ENCODE data around the gene PBRM1.

Gene PBRM1

GRCh38 chr3:52568069-52568468 is 117.6 kb downstream of the PBRM1 start:
- DNase-seq = no peak

GRCh38 chr3:52563984-52564383 is 121.7 kb downstream of the PBRM1 start:
- DNase-seq = no peak

- DNase-seq = no peak
Observed at GRCh38 chr3:52561028-52561747, 124.5 kb downstream of the PBRM1 start.

GRCh38 chr3:52558436-52558835 is 127.3 kb downstream of the PBRM1 start:
- no peak for DNase-seq

GRCh38 chr3:52557011-52557960 is 128.4 kb downstream of the PBRM1 start:
- no peak for DNase-seq

- no peak for DNase-seq
Observed at GRCh38 chr3:52555056-52555455, 130.7 kb downstream of the PBRM1 start.

GRCh38 chr3:52554026-52554755 is 131.5 kb downstream of the PBRM1 start:
- DNase-seq = no peak

GRCh38 chr3:52552089-52552488 is 133.6 kb downstream of the PBRM1 start:
- DNase-seq = no peak

GRCh38 chr3:52551118-52551517 is 134.6 kb downstream of the PBRM1 start:
- no peak for DNase-seq

GRCh38 chr3:52547143-52547542 is 138.6 kb downstream of the PBRM1 start:
- DNase-seq = no peak

GRCh38 chr3:52546111-52546901 is 139.4 kb downstream of the PBRM1 start:
- no peak for DNase-seq

- DNase-seq = no peak
Observed at GRCh38 chr3:52544937-52545336, 140.8 kb downstream of the PBRM1 start.

GRCh38 chr3:52541050-52541449 is 144.7 kb downstream of the PBRM1 start:
- DNase-seq = no peak

- DNase-seq = no peak
Observed at GRCh38 chr3:52539010-52539653, 146.6 kb downstream of the PBRM1 start.

GRCh38 chr3:52537726-52538421 is 147.8 kb downstream of the PBRM1 start:
- DNase-seq = no peak

- no peak for DNase-seq
Observed at GRCh38 chr3:52537165-52537620, 148.5 kb downstream of the PBRM1 start.

- peak; percentile 99 for DNase-seq
Observed at GRCh38 chr3:52536369-52537164, 149.1 kb downstream of the PBRM1 start, which contains the start of gene UQCC5. TSS of gene UQCC5 (plus strand) at chr3:52536605. CDS start at chr3:52536756, 151 bp downstream.

- DNase-seq = no peak
Observed at GRCh38 chr3:52536112-52536368, 149.7 kb downstream of the PBRM1 start.

- peak; percentile 3 for DNase-seq
Observed at GRCh38 chr3:52535411-52536111, 150.2 kb downstream of the PBRM1 start.
